ENCODE results near the gene CPSF4.

The CPSF4 gene

GRCh38 chr7:99497766-99498545 is 59.2 kb downstream of the CPSF4 start:
- DNase-seq, result peak in 2 of 5 experiments; percentile 9 to 34

DNA sequence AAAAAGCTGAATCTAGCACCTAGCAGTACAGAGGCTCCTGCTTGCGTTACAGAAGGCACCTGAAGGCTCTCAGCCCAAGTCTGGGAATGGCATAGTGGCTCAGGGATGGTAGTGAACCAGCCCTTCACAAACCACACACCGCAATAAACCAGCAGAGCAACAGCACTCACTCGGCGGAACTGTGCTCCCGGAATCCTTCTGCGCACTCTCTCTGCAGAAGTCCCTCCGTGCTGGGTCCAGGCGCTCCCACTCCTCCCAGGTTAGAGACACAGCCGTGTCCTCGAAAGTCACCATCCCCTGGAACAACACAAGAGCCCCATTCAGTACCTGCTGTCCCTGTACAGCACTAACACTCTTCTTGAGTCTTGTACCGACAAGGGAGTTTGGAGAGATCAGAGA is 59.8 kb downstream of the CPSF4 start:
- DNase-seq, result peak in 1 of 5 experiments; percentile 23

DNA sequence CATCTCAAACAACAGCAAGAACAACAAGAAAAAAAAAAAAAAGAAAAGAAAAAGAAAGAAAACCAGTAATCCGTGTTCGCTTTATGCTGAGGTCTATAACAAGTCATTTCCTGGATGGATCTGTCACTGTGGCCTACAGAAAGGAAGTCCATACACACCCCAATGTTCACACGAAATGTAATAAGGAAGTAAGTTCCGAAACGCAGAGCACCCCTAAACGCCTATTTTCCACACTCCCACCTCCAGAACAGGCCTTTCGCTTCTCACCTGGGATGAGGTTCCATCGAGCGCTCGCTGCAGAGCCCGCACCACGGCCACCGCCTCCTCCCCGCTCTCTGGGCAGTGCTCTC is 60.6 kb downstream of the CPSF4 start:
- peak in 2 of 5 experiments; percentile 47 to 76 for DNase-seq

DNA sequence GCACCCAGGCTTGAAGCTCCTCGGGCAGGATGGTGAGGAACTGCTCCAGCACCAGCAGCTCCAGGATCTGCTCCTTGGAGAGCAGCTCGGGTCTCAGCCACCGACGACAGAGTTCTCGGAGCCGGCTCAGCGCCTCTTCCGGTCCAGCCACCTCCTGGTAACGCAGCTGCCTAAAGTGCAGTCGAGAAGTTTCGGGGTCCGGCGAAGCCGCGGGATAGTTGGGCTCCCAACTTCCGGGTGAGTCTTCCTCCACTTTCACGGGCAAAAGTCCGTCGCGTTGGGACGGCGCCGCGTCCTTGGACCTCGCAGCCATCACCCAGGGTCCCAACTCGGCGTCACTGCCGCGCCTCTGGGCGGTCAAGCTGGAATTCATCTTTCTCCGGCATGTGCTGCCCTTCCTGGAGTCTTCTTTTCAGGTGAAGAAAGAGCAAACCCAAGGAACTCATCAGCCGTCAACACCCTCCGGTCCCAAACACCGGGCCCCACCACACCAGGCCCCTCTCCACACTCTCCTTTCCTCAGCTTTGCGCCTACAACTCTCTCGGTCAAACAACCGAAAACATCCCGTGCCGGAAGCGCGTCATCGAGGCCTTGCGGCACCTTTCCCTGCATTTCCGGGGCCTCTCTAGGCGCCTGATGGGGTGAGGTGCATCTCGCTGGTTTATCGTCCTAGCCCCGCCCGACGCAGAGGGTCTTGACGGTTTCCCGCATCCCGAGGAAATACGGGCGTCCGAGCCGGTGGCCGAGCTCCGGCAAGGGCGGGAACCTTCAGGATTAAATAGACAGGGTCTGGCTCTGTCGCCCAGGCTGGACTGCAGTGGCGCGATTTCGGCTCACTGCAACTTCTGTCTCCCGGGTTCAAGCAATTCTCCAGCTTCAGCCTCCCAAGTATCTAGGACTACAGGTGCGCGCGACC is 61.2 kb downstream of the CPSF4 start, which contains the start of gene ZNF394:
ZNF394 (minus strand) TSS at position 561 of the 916 bp plus-strand sequence; CDS start at position 373, 188 bp downstream.
- DNase-seq, result peak; percentile 69 to 96 (median 83)

GRCh38 chr7:99500637-99501009 is 61.9 kb downstream of the CPSF4 start:
- no peak for DNase-seq

DNA sequence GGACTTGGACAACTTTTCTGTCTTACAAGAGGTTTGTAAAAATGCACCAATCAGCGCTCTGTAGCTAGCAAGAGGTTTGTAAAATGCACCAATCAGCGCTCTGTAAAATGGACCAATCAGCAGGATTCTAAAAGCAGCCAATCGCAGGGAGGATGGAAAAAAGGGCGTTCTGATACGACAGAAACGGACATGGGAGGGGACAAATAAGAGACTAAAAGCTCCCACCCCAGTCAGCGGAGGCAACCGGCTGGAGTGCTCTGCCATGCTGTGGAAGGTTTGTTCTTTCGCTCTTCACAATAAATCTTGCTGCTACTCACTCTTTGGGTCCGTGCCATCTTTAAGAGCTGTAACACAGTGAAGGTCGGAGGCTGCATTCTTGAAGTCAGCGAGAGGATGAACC is 62.5 kb downstream of the CPSF4 start:
- DNase-seq, result peak in 1 of 5 experiments; percentile 48

- DNase-seq, result no peak
These were observed 65.5 kb downstream of the CPSF4 start for GRCh38 chr7:99504281-99504602.

DNA sequence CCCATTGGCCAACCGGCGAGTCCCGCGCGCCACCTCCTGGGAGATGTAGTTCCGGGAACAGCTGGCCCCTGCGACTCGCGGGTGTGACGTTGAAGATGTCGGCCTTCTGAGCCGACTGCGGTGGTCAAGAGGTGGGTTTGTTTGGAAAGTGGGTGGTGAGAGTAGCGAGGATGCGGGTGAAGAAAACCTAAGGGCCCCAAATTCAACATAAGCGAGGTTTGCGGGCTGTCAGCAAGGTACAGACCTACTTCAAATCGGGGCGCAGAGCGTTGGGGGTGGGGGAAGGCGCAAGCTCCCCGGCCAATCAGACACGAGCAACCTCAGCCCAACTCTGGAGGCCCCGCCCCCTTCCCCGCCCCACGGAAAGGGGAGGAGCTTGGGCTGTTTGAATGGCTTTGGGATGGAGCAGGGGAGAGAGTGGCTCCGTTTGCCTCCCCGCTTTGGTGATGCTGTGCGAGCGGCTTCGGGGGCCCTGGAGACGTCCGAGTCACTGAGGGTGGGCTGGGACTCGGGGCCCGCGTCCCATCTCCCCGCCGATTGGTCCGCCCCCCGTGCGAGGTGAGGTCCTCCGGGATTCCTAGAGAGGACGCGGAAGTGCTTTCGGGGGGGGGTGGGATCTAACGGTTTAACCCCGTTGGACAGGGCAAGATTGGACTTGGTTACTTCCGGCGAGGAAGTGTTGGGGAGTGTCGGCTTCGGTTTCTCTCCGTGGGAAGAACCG is 66.0 kb downstream of the CPSF4 start, which contains the start of gene ZKSCAN5:
ZKSCAN5 (plus strand) TSS at position 60 of the 721 bp plus-strand sequence. CDS start 1,383 bp downstream, outside the sequence.
- peak; percentile 93 to 96 (median 94) for DNase-seq

- no peak for DNase-seq
These were observed 66.5 kb downstream of the CPSF4 start for GRCh38 chr7:99505324-99505662.
